ENCODE results near the gene AK5.

Gene AK5, protein sequence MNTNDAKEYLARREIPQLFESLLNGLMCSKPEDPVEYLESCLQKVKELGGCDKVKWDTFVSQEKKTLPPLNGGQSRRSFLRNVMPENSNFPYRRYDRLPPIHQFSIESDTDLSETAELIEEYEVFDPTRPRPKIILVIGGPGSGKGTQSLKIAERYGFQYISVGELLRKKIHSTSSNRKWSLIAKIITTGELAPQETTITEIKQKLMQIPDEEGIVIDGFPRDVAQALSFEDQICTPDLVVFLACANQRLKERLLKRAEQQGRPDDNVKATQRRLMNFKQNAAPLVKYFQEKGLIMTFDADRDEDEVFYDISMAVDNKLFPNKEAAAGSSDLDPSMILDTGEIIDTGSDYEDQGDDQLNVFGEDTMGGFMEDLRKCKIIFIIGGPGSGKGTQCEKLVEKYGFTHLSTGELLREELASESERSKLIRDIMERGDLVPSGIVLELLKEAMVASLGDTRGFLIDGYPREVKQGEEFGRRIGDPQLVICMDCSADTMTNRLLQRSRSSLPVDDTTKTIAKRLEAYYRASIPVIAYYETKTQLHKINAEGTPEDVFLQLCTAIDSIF

GRCh38 chr1:77281491-77282186 lies at the start of gene AK5:
Gene AK5 (plus strand): TSS chr1:77282019. CDS start chr1:77282314, 295 bp downstream.
- no peak for DNase-seq (ENCODE audit: low read depth, low spot score)

- no peak for DNase-seq (ENCODE audit: low read depth, low spot score)
Observed at GRCh38 chr1:77232829-77233228, 49.0 kb upstream of the AK5 start.

DNA sequence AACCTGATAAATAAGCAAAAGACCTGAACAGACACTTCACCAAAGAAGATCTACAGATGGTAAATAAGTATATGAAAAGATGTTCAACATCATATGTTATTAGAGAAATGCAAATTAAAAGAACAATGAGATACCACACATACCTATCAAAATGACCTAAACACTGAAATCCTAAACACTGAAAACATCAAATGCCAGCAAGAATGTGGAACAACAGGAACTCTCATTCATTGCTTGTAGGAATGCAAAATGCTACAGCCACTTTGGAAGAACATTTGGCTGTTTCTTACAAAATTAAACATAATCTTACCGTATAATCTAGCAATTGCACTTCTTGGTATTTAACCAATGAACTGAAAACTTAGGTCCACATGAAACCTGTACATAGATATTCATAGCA lies 47.7 kb upstream of the AK5 start:
- no peak for DNase-seq (ENCODE audit: low read depth, low spot score)

DNA sequence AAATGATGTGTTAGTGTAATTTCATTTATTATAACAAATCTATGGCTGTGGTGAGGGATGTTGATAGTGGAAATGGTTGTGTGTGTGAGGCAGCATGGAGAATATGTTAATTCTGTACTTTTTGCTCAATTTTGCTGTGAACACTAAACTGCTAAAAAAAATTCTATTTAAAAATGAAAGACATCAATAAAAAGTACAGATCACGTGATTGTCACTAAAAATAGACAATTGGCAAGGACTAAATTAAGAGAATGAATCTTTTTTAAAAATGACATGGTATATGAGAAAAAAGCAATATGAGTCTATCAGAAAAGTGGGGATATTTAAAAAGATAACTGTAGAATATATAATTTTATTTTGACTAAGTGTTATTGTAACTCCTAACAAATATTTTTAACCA lies 46.9 kb upstream of the AK5 start:
- DNase-seq (ENCODE audit: low read depth, low spot score): no peak

DNA sequence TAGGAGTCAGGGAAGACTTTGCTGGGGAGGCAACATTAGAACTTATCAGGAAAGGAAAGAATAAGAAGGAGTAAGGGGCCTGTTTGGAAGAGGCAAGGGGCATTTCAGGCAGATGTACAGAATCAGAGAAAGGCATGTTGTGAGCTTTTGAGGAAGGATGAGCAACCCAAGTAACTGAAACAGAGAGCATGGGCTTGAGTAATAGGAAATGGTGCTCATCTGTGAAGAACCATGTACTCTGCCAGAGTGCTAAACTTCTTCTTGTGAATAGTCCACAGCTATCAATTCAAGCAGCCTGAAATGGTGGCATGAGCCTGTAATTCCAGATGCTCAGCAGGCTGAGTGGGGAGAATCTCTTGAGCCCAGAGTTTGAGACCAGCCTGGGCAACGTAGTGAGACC lies 43.4 kb upstream of the AK5 start:
- no peak for DNase-seq (ENCODE audit: low read depth, low spot score)

GRCh38 chr1:77239311-77239710 lies 42.5 kb upstream of the AK5 start:
- no peak for DNase-seq (ENCODE audit: low read depth, low spot score)

GRCh38 chr1:77245830-77246229 lies 36.0 kb upstream of the AK5 start:
- no peak for DNase-seq (ENCODE audit: low read depth, low spot score)

DNA sequence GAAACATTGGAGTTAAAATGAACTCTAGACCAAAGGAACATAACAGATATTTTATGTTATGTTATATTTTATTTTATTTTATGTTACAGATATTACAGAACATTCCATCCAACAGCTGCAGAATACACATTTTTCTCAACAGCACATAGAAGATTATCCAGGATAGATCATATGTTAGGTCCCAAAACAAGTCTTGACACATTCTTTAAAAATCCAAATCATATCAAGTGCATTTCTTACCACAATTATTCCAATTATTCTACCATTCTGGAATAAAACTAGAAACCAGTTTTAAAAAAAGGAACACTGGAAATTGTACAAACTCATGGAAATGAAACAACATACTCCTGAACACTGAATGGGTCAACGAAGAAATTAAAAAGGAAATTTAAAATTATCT lies 31.7 kb upstream of the AK5 start:
- no peak for DNase-seq (ENCODE audit: low read depth, low spot score)

- DNase-seq (ENCODE audit: low read depth, low spot score): no peak
Observed at GRCh38 chr1:77253211-77253610, 28.6 kb upstream of the AK5 start.

GRCh38 chr1:77263708-77264107 lies 18.1 kb upstream of the AK5 start:
- no peak for DNase-seq (ENCODE audit: low read depth, low spot score)

DNA sequence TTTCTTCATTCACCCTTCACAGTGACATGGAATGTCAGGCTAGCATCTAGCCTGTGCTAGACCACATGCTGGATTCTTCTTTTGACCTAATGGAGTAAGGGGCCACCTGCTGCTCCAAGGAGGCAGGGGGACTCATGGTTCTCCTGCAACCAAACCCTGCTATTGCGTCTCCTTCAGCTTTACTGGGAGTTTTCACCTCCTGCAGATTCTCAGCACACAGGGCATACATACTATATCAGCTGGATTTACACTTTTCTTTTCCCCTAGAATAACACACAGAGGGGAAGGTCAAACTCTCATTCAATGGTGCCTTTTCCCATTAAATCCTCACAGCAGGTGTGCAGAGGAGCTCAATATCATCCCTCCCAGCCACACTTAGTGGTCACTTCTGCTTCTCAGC lies 16.6 kb upstream of the AK5 start:
- DNase-seq (ENCODE audit: low read depth, low spot score): no peak

DNA sequence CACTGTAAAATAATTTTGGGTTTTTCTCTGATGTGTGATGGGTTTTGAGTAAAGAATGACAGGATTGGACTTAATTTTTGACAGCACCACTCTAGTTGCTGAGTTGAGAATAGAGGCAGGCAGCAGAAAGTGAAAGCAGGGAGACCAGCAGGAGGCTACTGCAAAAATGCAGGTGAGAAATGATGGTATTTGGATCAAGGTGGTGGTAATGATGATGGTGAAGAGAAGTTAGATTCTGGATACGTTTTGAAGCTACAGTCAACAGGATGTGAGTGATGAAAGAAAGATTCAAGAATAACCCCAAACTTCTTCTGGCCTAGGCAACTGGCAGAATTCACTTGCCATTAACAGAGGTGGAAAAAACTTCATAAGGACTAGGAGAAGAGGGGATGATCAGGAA lies 14.8 kb upstream of the AK5 start:
- no peak for DNase-seq (ENCODE audit: low read depth, low spot score)

GRCh38 chr1:77271852-77272580 lies 9.8 kb upstream of the AK5 start:
- DNase-seq (ENCODE audit: low read depth, low spot score): no peak

DNA sequence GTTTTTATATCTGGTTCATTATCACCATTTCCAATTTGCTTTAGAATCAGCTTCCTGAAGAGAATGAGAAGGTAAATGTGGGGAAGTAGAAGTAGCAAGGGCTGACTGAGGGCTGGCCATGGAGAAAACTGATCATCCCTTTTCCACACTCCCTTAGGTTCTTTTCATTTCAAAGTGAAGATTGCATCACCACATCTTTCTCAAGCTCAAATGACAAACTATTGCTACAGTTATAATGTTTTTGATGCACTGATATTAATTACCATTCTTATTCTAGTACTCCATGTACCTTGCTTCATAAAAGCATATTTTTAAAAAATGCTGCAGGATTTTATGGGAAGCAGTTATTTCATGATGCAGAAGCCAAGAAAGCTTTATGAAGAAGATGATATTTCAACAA lies 7.9 kb upstream of the AK5 start:
- DNase-seq (ENCODE audit: low read depth, low spot score): no peak

GRCh38 chr1:77275194-77275593 lies 6.6 kb upstream of the AK5 start:
- DNase-seq (ENCODE audit: low read depth, low spot score): no peak

- no peak for DNase-seq (ENCODE audit: low read depth, low spot score)
Observed at GRCh38 chr1:77276941-77277340, 4.9 kb upstream of the AK5 start.

DNA sequence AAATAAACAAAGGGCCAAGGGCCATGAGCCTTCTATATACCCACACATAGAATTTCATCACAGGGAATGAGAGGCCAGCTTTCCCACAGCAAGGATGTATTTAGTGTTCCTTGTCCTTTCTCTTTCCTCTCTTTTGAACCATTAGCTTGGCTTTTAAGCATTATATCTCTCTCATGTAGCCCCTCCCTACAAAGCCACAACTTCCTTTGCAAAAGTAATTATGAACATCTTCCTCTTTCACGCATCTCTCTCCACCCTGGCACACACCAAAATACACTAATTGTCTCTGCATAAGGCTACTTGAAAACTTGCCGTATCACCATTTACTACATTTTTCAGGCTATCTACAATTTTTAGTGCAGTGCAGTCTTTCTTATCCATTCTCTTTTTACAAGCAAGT lies 1.9 kb upstream of the AK5 start:
- no peak for DNase-seq (ENCODE audit: low read depth, low spot score)

DNA sequence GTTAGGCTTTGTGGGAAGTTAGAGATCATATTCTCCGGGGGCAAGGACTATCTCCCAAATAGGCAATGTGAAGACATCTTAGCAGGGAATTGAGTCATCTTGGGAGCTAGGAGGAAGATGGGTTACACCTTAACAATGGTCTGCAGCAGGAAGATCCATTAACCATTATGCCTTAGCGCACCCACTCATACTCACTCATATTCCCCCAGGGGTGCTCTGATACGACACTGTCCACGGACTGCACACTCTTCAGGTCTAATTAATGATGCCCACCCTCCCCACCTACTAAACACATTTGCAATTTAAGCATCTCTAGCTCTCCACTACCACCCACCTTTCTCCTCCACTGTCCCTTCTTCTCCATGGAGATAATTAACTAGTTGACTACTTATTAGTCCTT lies 857 bp upstream of the AK5 start:
- no peak for DNase-seq (ENCODE audit: low read depth, low spot score)

- DNase-seq (ENCODE audit: low read depth, low spot score): no peak
Observed at GRCh38 chr1:77282187-77282865, 507 bp downstream of the AK5 start.

DNA sequence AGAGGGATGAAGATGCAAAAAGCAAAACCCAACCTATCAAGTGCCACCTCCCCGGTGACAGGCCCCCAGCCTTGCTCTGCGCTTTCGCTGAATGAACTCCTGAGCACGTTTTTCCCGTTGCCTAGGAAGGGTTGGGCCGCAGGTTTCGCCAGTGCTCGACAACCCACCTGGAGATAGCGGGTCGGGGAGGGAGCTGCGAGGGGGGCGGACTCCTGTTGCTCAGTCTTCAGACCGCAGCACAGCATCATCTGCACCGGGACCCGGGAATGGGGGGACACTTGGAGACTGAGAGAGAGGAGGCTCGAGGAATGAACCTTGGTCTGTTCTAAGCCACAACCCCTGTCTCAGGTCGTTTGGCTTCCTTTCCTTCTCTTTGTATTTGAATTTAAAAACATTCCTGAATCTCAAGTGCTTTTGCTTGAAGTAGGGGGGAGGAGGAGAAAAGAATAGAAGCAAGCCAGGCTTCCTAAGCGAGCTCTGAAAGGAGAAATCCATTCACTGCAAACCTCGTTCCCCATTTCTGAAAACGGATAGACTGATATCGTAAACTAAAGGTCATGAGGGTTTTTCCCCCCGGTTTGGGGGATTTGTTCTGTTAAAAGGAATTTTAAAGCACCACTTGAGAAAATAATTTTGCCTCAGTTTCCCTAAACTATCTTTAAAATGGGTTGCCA lies 1.2 kb downstream of the AK5 start:
- DNase-seq (ENCODE audit: low read depth, low spot score): no peak
